ENCODE data around the gene ECEL1.

ECEL1 gene

GRCh38 chr2:232497348-232497747 lies 9.7 kb upstream of the ECEL1 start:
- DNase-seq (ENCODE audit: low spot score), result no peak

GRCh38 chr2:232496501-232497270 lies 9.1 kb upstream of the ECEL1 start:
- DNase-seq (ENCODE audit: low spot score), result no peak

GRCh38 chr2:232495292-232495691 lies 7.7 kb upstream of the ECEL1 start:
- no peak for DNase-seq (ENCODE audit: low spot score)

- DNase-seq (ENCODE audit: low spot score), result no peak
These were observed 6.9 kb upstream of the ECEL1 start for GRCh38 chr2:232494542-232494941.

- DNase-seq (ENCODE audit: low spot score), result no peak
These were observed 6.3 kb upstream of the ECEL1 start for GRCh38 chr2:232493701-232494474.

GRCh38 chr2:232492963-232493700 lies 5.5 kb upstream of the ECEL1 start:
- no peak for DNase-seq (ENCODE audit: low spot score)

GRCh38 chr2:232492236-232492848 lies 4.7 kb upstream of the ECEL1 start:
- DNase-seq (ENCODE audit: low spot score), result no peak

- DNase-seq (ENCODE audit: low spot score), result no peak
These were observed 3.6 kb upstream of the ECEL1 start for GRCh38 chr2:232491139-232491780.

GRCh38 chr2:232490221-232491138 lies 2.8 kb upstream of the ECEL1 start:
- DNase-seq (ENCODE audit: low spot score), result no peak

GRCh38 chr2:232489516-232490220 lies 2.0 kb upstream of the ECEL1 start:
- DNase-seq (ENCODE audit: low spot score), result no peak

- no peak for DNase-seq (ENCODE audit: low spot score)
These were observed 1.2 kb upstream of the ECEL1 start for GRCh38 chr2:232488721-232489300.

GRCh38 chr2:232488097-232488711 lies 570 bp upstream of the ECEL1 start:
- DNase-seq (ENCODE audit: low spot score), result no peak

- no peak for DNase-seq (ENCODE audit: low spot score)
These were observed 863 bp downstream of the ECEL1 start for GRCh38 chr2:232486558-232487384.

- DNase-seq (ENCODE audit: low spot score), result no peak
These were observed 1.7 kb downstream of the ECEL1 start for GRCh38 chr2:232485757-232486557.

GRCh38 chr2:232485348-232485756 lies 2.3 kb downstream of the ECEL1 start:
- no peak for DNase-seq (ENCODE audit: low spot score)

GRCh38 chr2:232484628-232485347 lies 2.8 kb downstream of the ECEL1 start:
- no peak for DNase-seq (ENCODE audit: low spot score)

Data from kidney capillary endothelial cell (primary cell).